HCT116 (cell line): ENCODE measurements around the gene SIPA1L3. TPM values are rescaled to one million over a fixed set of nuclear protein-coding genes. Genes with fewer than 3 reads are reported as not detected.

Experiments used
- ATAC-seq: fragments of 200-7000 bp; cut with Tn5 transposase; 2 replicates; pipeline ENCODE4 v1.9.1; 2020; ENCODE audit warnings: mild to moderate bottlenecking, moderate library complexity
- BruUV-seq: library from RNA; stranded (reverse); fragments of 400-500 nt; replicated peaks from 2 replicates; lab custom pipeline; 2021; lab: Mats Ljungman, UMichigan
- CTCF ChIA-PET: fragments of 300-600 bp; sonication (Branson Sonifier 250); formaldehyde crosslinking; loops from one replicate; lab custom pipeline; 2021; ENCODE audit warnings: antibody characterized with exemption; lab: Charles Lee
- POLR2A ChIA-PET: fragments of 300-600, 350-600 bp; sonication (Branson Sonifier 250); formaldehyde crosslinking; loops from one replicate; lab custom pipeline; 2021; ENCODE audit warnings: antibody characterized with exemption; lab: Charles Lee
- RAD21 ChIA-PET, 2 experiments: fragments of 300-600 bp; sonication (Branson Sonifier 250); formaldehyde crosslinking; loops; one replicate each; lab custom pipeline; 2023; ENCODE audit warnings: low total read pairs in 2 of 2; ENCODE audit not compliant: uncharacterized antibody in 2 of 2, unreplicated experiment in 2 of 2, low non-redundant PET in 1 of 2; lab: Charles Lee
- DNase-seq: peaks from one replicate; pipeline ENCODE4 v3.0.0-alpha.2; 2010; ENCODE audit warnings: low read depth, low spot score
- H2AFZ ChIP-seq: fragments of 200-600 bp; shearing (Covaris generic), sonication (generic); 2 replicates; pipeline ENCODE4 v1.6.1; 2017; ENCODE audit warnings: low read depth, mixed run types, mixed read lengths, antibody characterized with exemption, low read length; ENCODE audit not compliant: poor library complexity, severe bottlenecking
- H3K27ac ChIP-seq: 2 replicates; pipeline ENCODE4 v1.5.1; 2012; ENCODE audit warnings: low read depth, low read length
- H3K27me3 ChIP-seq: fragments of 200-600 bp; sonication (generic); 2 replicates; pipeline ENCODE4 v1.6.1; 2016; ENCODE audit warnings: mixed run types, low read length, mixed read lengths; ENCODE audit not compliant: insufficient read depth
- H3K36me3 ChIP-seq, 2 experiments: fragments of 200-500 bp in 1 of 2; fragments of 200-600 bp in 1 of 2; sonication (Bioruptor generic) in 1 of 2; sonication (generic) in 1 of 2; 2 replicates each; pipeline versions ENCODE4 v1.5.1 to v1.6.1; 2014 to 2016; ENCODE audit warnings: low read length in 2 of 2, inconsistent platforms in 1 of 2, mixed read lengths in 1 of 2, mixed run types in 1 of 2; ENCODE audit not compliant: insufficient read depth in 2 of 2, control insufficient read depth in 1 of 2
- H3K4me1 ChIP-seq, 2 experiments: fragments of 200-600 bp in 1 of 2; sonication (generic) in 1 of 2; 2 replicates each; pipeline versions ENCODE4 v1.5.1 to v1.6.1; 2012 to 2017; ENCODE audit warnings: low read length in 2 of 2, inconsistent platforms in 1 of 2, mild to moderate bottlenecking in 1 of 2, mixed read lengths in 1 of 2, mixed run types in 1 of 2, moderate library complexity in 1 of 2; ENCODE audit not compliant: insufficient read depth in 2 of 2, control insufficient read depth in 1 of 2
- H3K4me2 ChIP-seq: fragments of 200-600 bp; sonication (generic); 2 replicates; pipeline ENCODE4 v1.6.1; 2017; ENCODE audit warnings: mixed run types, low read length, mixed read lengths
- H3K4me3 ChIP-seq, 2 experiments: fragments of 200-600 bp in 1 of 2; sonication (generic) in 1 of 2; replicated peaks in 1 of 2; 2 replicates each; pipeline ENCODE4 v1.5.1; 2011 to 2016; ENCODE audit warnings: low read length in 2 of 2, control low read depth in 1 of 2, low read depth in 1 of 2, mild to moderate bottlenecking in 1 of 2, mixed read lengths in 1 of 2, mixed run types in 1 of 2
- H3K79me2 ChIP-seq: fragments of 200-600 bp; sonication (generic); 2 replicates; pipeline ENCODE4 v1.6.1; 2017; ENCODE audit warnings: mild to moderate bottlenecking, mixed run types, low read length, moderate library complexity, mixed read lengths; ENCODE audit not compliant: insufficient read depth
- H3K9ac ChIP-seq: fragments of 200-600 bp; sonication (generic); 2 replicates; pipeline ENCODE4 v1.6.1; 2016; ENCODE audit warnings: low read length, mixed read lengths
- H3K9me2 ChIP-seq: fragments of 200-600 bp; sonication (generic), shearing (Covaris generic); 2 replicates; pipeline ENCODE4 v1.6.1; 2017; ENCODE audit warnings: mixed run types, mild to moderate bottlenecking, moderate library complexity; ENCODE audit not compliant: insufficient read depth
- H3K9me3 ChIP-seq, 2 experiments: fragments of 200-500 bp in 1 of 2; fragments of 200-600 bp in 1 of 2; sonication (Bioruptor generic) in 1 of 2; sonication (generic) in 1 of 2; 2 replicates each; pipeline ENCODE4 v1.6.1; 2014 to 2017; ENCODE audit warnings: low read length in 2 of 2, mixed read lengths in 2 of 2, inconsistent platforms in 1 of 2, low read depth in 1 of 2, mild to moderate bottlenecking in 1 of 2, mixed run types in 1 of 2, moderate library complexity in 1 of 2; ENCODE audit not compliant: control insufficient read depth in 1 of 2, insufficient read depth in 1 of 2
- H4K20me1 ChIP-seq: fragments of 200-600 bp; sonication (generic), shearing (Covaris generic); 2 replicates; pipeline ENCODE4 v1.6.1; 2017; ENCODE audit warnings: mixed run types, mild to moderate bottlenecking, moderate library complexity; ENCODE audit not compliant: insufficient read depth
- CEBPB ChIP-seq: IDR thresholded peaks from 2 replicates; pipeline ENCODE4 v1.6.1; 2012; ENCODE audit warnings: low read depth
- FOSL1 ChIP-seq: IDR thresholded peaks from 2 replicates; pipeline ENCODE4 v1.6.1; 2012; ENCODE audit warnings: low read depth
- JUND ChIP-seq: IDR thresholded peaks from 2 replicates; pipeline ENCODE4 v1.6.1; 2012
- RAD21 ChIP-seq: IDR thresholded peaks from 2 replicates; pipeline ENCODE4 v1.6.1; 2012; ENCODE audit warnings: low read depth, mild to moderate bottlenecking
- SIN3A ChIP-seq: IDR thresholded peaks from 2 replicates; pipeline ENCODE4 v1.6.1; 2012; ENCODE audit warnings: low read depth
- SRF ChIP-seq: IDR thresholded peaks from 2 replicates; pipeline ENCODE4 v1.6.1; 2012; ENCODE audit warnings: low read depth
- TCF7L2 ChIP-seq: IDR thresholded peaks from 2 replicates; pipeline ENCODE4 v1.7.0; 2011; ENCODE audit warnings: borderline replicate concordance, inconsistent platforms; ENCODE audit not compliant: insufficient read depth, insufficient read length; ENCODE audit errors: extremely low read depth
- ZFX ChIP-seq: fragments of 450-650 bp; IDR thresholded peaks from 2 replicates; pipeline ENCODE4 v1.6.1; 2017
- intact Hi-C: fragments of 100-400 bp; cut with micrococcal nuclease; formaldehyde crosslinking; loops from 2 replicates; pipeline ENCODE4 v1.10.0; 2022
- total RNA-seq: library from RNA; stranded (reverse); gene quantifications from one replicate; pipeline ENCODE4 v1.2.1, GENCODE V29; 2021; ENCODE audit not compliant: unreplicated experiment
- TF ChIP-seq, protein P1 (sequence below): IDR thresholded peaks from 2 replicates; pipeline ENCODE4 v1.6.1; 2012
- TF ChIP-seq, protein P2 (sequence below): IDR thresholded peaks from 2 replicates; pipeline ENCODE4 v1.6.1; 2011; ENCODE audit warnings: mild to moderate bottlenecking, low read length, moderate library complexity; ENCODE audit not compliant: insufficient replicate concordance; ENCODE audit errors: extremely low read depth
- TF ChIP-seq, protein P3 (sequence below), 3 experiments: fragments of 200-600 bp in 1 of 3; sonication (generic) in 1 of 3; IDR thresholded peaks in 2 of 3; conservative IDR thresholded peaks in 1 of 3; 2 replicates each; pipeline ENCODE4 v1.5.1; 2012 to 2017; ENCODE audit warnings: low read depth in 2 of 3, low read length in 2 of 3, antibody characterized with exemption in 1 of 3, borderline replicate concordance in 1 of 3, control low read depth in 1 of 3, mild to moderate bottlenecking in 1 of 3, mixed read lengths in 1 of 3, mixed run types in 1 of 3, moderate library complexity in 1 of 3; ENCODE audit not compliant: insufficient read depth in 1 of 3

The SIPA1L3 gene
- total RNA-seq, 1 experiment from 2014 or later = 41.8 TPM

DNA sequence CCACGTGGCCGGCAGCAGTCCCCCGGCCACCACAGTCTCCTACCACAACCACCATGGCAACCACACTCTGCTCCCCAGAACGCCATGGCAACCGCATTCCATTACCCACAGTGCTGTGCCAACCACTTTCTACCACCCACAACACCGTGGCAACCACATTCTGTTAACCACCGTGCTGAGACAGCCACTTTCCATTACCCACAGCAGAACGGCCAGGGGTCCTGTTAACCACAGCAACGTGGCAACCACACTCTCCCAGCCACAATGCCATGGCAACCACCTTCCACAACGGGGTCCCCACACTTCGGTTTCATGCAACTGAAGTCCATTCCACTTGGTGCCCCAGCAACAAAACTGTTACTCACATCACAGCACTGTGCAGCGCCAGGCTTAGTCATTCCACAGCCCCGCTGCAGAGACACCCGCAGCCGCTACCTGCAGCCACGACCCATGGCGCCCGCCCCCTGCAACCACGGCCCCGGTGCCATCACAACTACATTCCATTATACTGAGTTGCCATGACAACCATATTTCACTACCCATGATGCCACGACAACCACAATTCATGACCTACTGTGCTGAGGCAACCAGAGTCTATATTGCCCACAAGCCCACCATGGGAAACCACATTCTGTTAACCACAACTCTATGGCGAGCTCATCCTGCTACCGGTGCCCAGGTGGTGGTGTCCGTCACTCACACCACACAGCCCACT lies 307.1 kb downstream of the SIPA1L3 start:
- H3K4me2 ChIP-seq = no peak overlapping the region

More for the DNA sequence above, 307.1 kb downstream of the SIPA1L3 start:
- H3K36me3 ChIP-seq = peaks cover 0 to 2% of the 10 kb centered on the region in 2 experiments; a peak in 1 of 4 replicates
- POLR2A ChIA-PET = no interaction called here
- ATAC-seq = no peak
- no peaks in the 10 kb centered on the region for H3K79me2 ChIP-seq
- TF ChIP-seq TCF7L2 (no peak), SIN3A (no peak), CEBPB (no peak), JUND (no peak), ZFX (no peak), FOSL1 (no peak), RAD21 (no peak), SRF (no peak)
- TF ChIP-seq, protein P1, sequence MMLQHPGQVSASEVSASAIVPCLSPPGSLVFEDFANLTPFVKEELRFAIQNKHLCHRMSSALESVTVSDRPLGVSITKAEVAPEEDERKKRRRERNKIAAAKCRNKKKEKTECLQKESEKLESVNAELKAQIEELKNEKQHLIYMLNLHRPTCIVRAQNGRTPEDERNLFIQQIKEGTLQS = no peak
- TF ChIP-seq, protein P2, sequence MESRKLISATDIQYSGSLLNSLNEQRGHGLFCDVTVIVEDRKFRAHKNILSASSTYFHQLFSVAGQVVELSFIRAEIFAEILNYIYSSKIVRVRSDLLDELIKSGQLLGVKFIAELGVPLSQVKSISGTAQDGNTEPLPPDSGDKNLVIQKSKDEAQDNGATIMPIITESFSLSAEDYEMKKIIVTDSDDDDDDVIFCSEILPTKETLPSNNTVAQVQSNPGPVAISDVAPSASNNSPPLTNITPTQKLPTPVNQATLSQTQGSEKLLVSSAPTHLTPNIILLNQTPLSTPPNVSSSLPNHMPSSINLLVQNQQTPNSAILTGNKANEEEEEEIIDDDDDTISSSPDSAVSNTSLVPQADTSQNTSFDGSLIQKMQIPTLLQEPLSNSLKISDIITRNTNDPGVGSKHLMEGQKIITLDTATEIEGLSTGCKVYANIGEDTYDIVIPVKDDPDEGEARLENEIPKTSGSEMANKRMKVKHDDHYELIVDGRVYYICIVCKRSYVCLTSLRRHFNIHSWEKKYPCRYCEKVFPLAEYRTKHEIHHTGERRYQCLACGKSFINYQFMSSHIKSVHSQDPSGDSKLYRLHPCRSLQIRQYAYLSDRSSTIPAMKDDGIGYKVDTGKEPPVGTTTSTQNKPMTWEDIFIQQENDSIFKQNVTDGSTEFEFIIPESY = no peak
- TF ChIP-seq, protein P3, sequence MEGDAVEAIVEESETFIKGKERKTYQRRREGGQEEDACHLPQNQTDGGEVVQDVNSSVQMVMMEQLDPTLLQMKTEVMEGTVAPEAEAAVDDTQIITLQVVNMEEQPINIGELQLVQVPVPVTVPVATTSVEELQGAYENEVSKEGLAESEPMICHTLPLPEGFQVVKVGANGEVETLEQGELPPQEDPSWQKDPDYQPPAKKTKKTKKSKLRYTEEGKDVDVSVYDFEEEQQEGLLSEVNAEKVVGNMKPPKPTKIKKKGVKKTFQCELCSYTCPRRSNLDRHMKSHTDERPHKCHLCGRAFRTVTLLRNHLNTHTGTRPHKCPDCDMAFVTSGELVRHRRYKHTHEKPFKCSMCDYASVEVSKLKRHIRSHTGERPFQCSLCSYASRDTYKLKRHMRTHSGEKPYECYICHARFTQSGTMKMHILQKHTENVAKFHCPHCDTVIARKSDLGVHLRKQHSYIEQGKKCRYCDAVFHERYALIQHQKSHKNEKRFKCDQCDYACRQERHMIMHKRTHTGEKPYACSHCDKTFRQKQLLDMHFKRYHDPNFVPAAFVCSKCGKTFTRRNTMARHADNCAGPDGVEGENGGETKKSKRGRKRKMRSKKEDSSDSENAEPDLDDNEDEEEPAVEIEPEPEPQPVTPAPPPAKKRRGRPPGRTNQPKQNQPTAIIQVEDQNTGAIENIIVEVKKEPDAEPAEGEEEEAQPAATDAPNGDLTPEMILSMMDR (IDR thresholded peaks at IDR 0.05 in 2 of 3, conservative IDR thresholded peaks at IDR 0.05 in 1 of 3; ENCODE audit: borderline replicate concordance in 1 of 3, insufficient read depth in 1 of 3, low read depth in 2 of 3, low read length in 2 of 3) = no peak
- H2AFZ ChIP-seq = no peak overlapping the region
- H3K9me3 ChIP-seq = no peaks in the 10 kb centered on the region
- H4K20me1 ChIP-seq = no peaks in the 10 kb centered on the region
- intact Hi-C loops = no loop called here
- no peaks in the 10 kb centered on the region for H3K9me2 ChIP-seq
- no peak overlapping the region for H3K4me3 ChIP-seq
- no peaks in the 10 kb centered on the region for H3K27me3 ChIP-seq
- H3K4me1 ChIP-seq = peaks cover 0 to 5% of the 10 kb centered on the region in 2 experiments; a peak in 1 of 4 replicates
- H3K27ac ChIP-seq = no peak overlapping the region
- DNase-seq = no peak
- CTCF ChIA-PET = no interaction called here
- no TSS peak for BruUV-seq
- RAD21 ChIA-PET = no interaction called here
- no peak overlapping the region for H3K9ac ChIP-seq
